Mesendoderm (in vitro differentiated cells): ENCODE measurements around the gene KRT1.

Source experiments
- DNase-seq: peaks from one replicate; pipeline ENCODE4 v3.0.0; 2013
- H2AK5ac ChIP-seq: 2 replicates; pipeline ENCODE4 v1.6.1; 2013; ENCODE audit warnings: low read length, inconsistent platforms
- H2BK120ac ChIP-seq: 2 replicates; pipeline ENCODE4 v1.6.1; 2013; ENCODE audit warnings: low read depth, mild to moderate bottlenecking, low read length, moderate library complexity, mixed read lengths
- H2BK15ac ChIP-seq: replicated peaks from 2 replicates; pipeline ENCODE4 v1.6.1; 2013; ENCODE audit warnings: low read depth, mild to moderate bottlenecking, moderate library complexity
- H2BK5ac ChIP-seq: 2 replicates; pipeline ENCODE4 v1.6.1; 2013; ENCODE audit warnings: low read length, inconsistent platforms
- H3K18ac ChIP-seq: 2 replicates; pipeline ENCODE4 v1.6.1; 2013; ENCODE audit warnings: mild to moderate bottlenecking, low read length, mixed read lengths
- H3K23ac ChIP-seq: one replicate; pipeline ENCODE4 v1.6.1; 2013; ENCODE audit warnings: low read length
- H3K27ac ChIP-seq: 2 replicates; pipeline ENCODE4 v1.5.1; 2013; ENCODE audit warnings: low read depth, mild to moderate bottlenecking, inconsistent platforms, low read length, moderate library complexity
- H3K27me3 ChIP-seq: 2 replicates; pipeline ENCODE4 v1.6.1; 2013; ENCODE audit warnings: low read length, control low read depth, mild to moderate bottlenecking, inconsistent platforms; ENCODE audit not compliant: insufficient read depth, poor library complexity
- H3K36me3 ChIP-seq: 2 replicates; pipeline ENCODE4 v1.6.1; 2013; ENCODE audit warnings: low read length, inconsistent platforms; ENCODE audit not compliant: control insufficient read depth, insufficient read depth
- H3K4ac ChIP-seq: one replicate; pipeline ENCODE4 v1.6.1; 2013; ENCODE audit warnings: low read depth, mild to moderate bottlenecking, low read length, moderate library complexity
- H3K4me1 ChIP-seq: 2 replicates; pipeline ENCODE4 v1.6.1; 2013; ENCODE audit warnings: low read depth, low read length, inconsistent platforms; ENCODE audit not compliant: control insufficient read depth
- H3K4me2 ChIP-seq: 2 replicates; pipeline ENCODE4 v1.6.1; 2013; ENCODE audit warnings: low read length
- H3K4me3 ChIP-seq: 2 replicates; pipeline ENCODE4 v1.5.1; 2013; ENCODE audit warnings: mild to moderate bottlenecking, low read length
- H3K56ac ChIP-seq: one replicate; pipeline ENCODE4 v1.6.1; 2013; ENCODE audit warnings: low read length
- H3K79me1 ChIP-seq: 2 replicates; pipeline ENCODE4 v1.6.1; 2013; ENCODE audit warnings: low read length, inconsistent platforms
- H3K79me2 ChIP-seq: 2 replicates; pipeline ENCODE4 v1.6.1; 2013; ENCODE audit warnings: mild to moderate bottlenecking, low read length; ENCODE audit not compliant: control insufficient read depth, insufficient read depth
- H3K9ac ChIP-seq: 2 replicates; pipeline ENCODE4 v1.6.1; 2013; ENCODE audit warnings: low read length, inconsistent platforms
- H4K5ac ChIP-seq: one replicate; pipeline ENCODE4 v1.6.1; 2013; ENCODE audit warnings: low read length
- H4K8ac ChIP-seq: one replicate; pipeline ENCODE4 v1.6.1; 2013; ENCODE audit warnings: low read depth, mild to moderate bottlenecking, control low read depth, low read length, moderate library complexity
- WGBS: extraction: QIAGEN DNeasy Blood & Tissue Kit; methylation state at CpG from one replicate; pipeline ENCODE4 v1.1.7; 2013; ENCODE audit warnings: low lambda C conversion rate, missing lambda C conversion rate; ENCODE audit not compliant: insufficient coverage; ENCODE audit errors: extremely low coverage; 5-methylcytosine and 5-hydroxymethylcytosine counted together

KRT1 gene

GRCh38 chr12:52636592-52637258 is 43.5 kb downstream of the KRT1 start:
- no peak overlapping the region for H4K8ac ChIP-seq
- H3K9ac ChIP-seq: no peak overlapping the region
- no peak overlapping the region for H3K4ac ChIP-seq
- no peaks in the 10 kb centered on the region for H3K27me3 ChIP-seq
- DNase-seq: peak; percentile 22
- no CpG with 5 or more reads among the region's 5 CpGs for WGBS
- no peak overlapping the region for H2BK15ac ChIP-seq
- H2BK5ac ChIP-seq: no peak overlapping the region
- H3K4me2 ChIP-seq: no peak overlapping the region
- no peak overlapping the region for H3K27ac ChIP-seq
- no peaks in the 10 kb centered on the region for H3K79me2 ChIP-seq
- H3K79me1 ChIP-seq: no peaks in the 10 kb centered on the region
- H2AK5ac ChIP-seq: no peak overlapping the region
- no peak overlapping the region for H3K56ac ChIP-seq
- no peak overlapping the region for H4K5ac ChIP-seq
- H3K4me1 ChIP-seq: no peaks in the 10 kb centered on the region
- H2BK120ac ChIP-seq: no peak overlapping the region
- no peak overlapping the region for H3K18ac ChIP-seq
- no peak overlapping the region for H3K4me3 ChIP-seq
- no peak overlapping the region for H3K23ac ChIP-seq
- H3K36me3 ChIP-seq: no peaks in the 10 kb centered on the region

- no peak for DNase-seq
- H2BK5ac ChIP-seq: no peak overlapping the region
- H3K4ac ChIP-seq: no peak overlapping the region
- H4K5ac ChIP-seq: no peak overlapping the region
- no peak overlapping the region for H3K56ac ChIP-seq
- no peak overlapping the region for H2AK5ac ChIP-seq
- H3K4me1 ChIP-seq: no peaks in the 10 kb centered on the region
- no peaks in the 10 kb centered on the region for H3K79me2 ChIP-seq
- H3K23ac ChIP-seq: no peak overlapping the region
- no peak overlapping the region for H4K8ac ChIP-seq
- H3K79me1 ChIP-seq: no peaks in the 10 kb centered on the region
- no peak overlapping the region for H3K18ac ChIP-seq
- H3K4me2 ChIP-seq: no peak overlapping the region
- no peak overlapping the region for H3K9ac ChIP-seq
- H2BK120ac ChIP-seq: no peak overlapping the region
- WGBS: no CpG with 5 or more reads among the region's 6 CpGs
- H3K36me3 ChIP-seq: no peaks in the 10 kb centered on the region
- no peak overlapping the region for H3K27ac ChIP-seq
- H3K4me3 ChIP-seq: no peak overlapping the region
- H2BK15ac ChIP-seq: no peak overlapping the region
- H3K27me3 ChIP-seq: no peaks in the 10 kb centered on the region
Measured at GRCh38 chr12:52636189-52636588, 44.0 kb downstream of the KRT1 start.

- no peak overlapping the region for H2BK15ac ChIP-seq
- no CpG with 5 or more reads among the region's 7 CpGs for WGBS
- no peaks in the 10 kb centered on the region for H3K27me3 ChIP-seq
Measured at GRCh38 chr12:52634266-52635056, 45.7 kb downstream of the KRT1 start.

GRCh38 chr12:52633383-52633782 is 46.8 kb downstream of the KRT1 start:
- Histone ChIP-seq H4K8ac (no peak overlapping the region), H3K4me1 (no peaks in the 10 kb centered on the region), H3K4me2 (no peak overlapping the region), H2BK5ac (no peak overlapping the region), H3K4ac (no peak overlapping the region), H3K27ac (no peak overlapping the region), H4K5ac (no peak overlapping the region), H3K79me2 (no peaks in the 10 kb centered on the region), H2BK120ac (no peak overlapping the region), H2AK5ac (no peak overlapping the region), H3K23ac (no peak overlapping the region), H3K18ac (no peak overlapping the region), H3K27me3 (no peaks in the 10 kb centered on the region), H3K4me3 (no peak overlapping the region), H3K79me1 (no peaks in the 10 kb centered on the region), H3K9ac (no peak overlapping the region), H2BK15ac (no peak overlapping the region), H3K56ac (no peak overlapping the region), H3K36me3 (no peaks in the 10 kb centered on the region)
- no peak for DNase-seq
- WGBS: no CpG with 5 or more reads among the region's 4 CpGs

More at GRCh38 chr12:52634266-52635056, 45.7 kb downstream of the KRT1 start:
- Histone ChIP-seq H3K4me2 (no peak overlapping the region), H3K9ac (no peak overlapping the region), H3K27ac (no peak overlapping the region), H3K4me1 (no peaks in the 10 kb centered on the region), H3K4me3 (no peak overlapping the region), H3K79me1 (no peaks in the 10 kb centered on the region), H3K56ac (no peak overlapping the region), H3K79me2 (no peaks in the 10 kb centered on the region), H3K36me3 (no peaks in the 10 kb centered on the region), H3K4ac (no peak overlapping the region), H3K23ac (no peak overlapping the region), H3K18ac (no peak overlapping the region), H2AK5ac (no peak overlapping the region), H2BK120ac (no peak overlapping the region), H4K8ac (no peak overlapping the region), H2BK5ac (no peak overlapping the region), H4K5ac (no peak overlapping the region)
- DNase-seq: no peak

GRCh38 chr12:52632656-52633055 is 47.6 kb downstream of the KRT1 start:
- no peak overlapping the region for H3K27ac ChIP-seq
- H3K4me1 ChIP-seq: no peaks in the 10 kb centered on the region
- no peak overlapping the region for H2BK120ac ChIP-seq
- H3K4me3 ChIP-seq: no peak overlapping the region
- H3K36me3 ChIP-seq: no peaks in the 10 kb centered on the region
- no peak overlapping the region for H3K4ac ChIP-seq
- WGBS: no CpG with 5 or more reads among the region's 4 CpGs
- no peak overlapping the region for H2AK5ac ChIP-seq
- DNase-seq: no peak
- H3K4me2 ChIP-seq: no peak overlapping the region
- no peaks in the 10 kb centered on the region for H3K79me1 ChIP-seq
- no peak overlapping the region for H3K9ac ChIP-seq
- H3K79me2 ChIP-seq: no peaks in the 10 kb centered on the region
- H3K18ac ChIP-seq: no peak overlapping the region
- no peak overlapping the region for H4K5ac ChIP-seq
- no peaks in the 10 kb centered on the region for H3K27me3 ChIP-seq
- no peak overlapping the region for H2BK15ac ChIP-seq
- no peak overlapping the region for H3K23ac ChIP-seq
- H3K56ac ChIP-seq: no peak overlapping the region
- no peak overlapping the region for H2BK5ac ChIP-seq
- no peak overlapping the region for H4K8ac ChIP-seq
